Adipocyte (in vitro differentiated cells): ENCODE results near the gene NRXN3.

Experiments
- DNase-seq: peaks from one replicate; pipeline ENCODE4 v3.0.0-alpha.2; 2015; ENCODE audit warnings: low read depth
- H3K27me3 ChIP-seq: replicated peaks from 2 replicates; pipeline ENCODE4 v1.7.0; 2013; ENCODE audit warnings: mild to moderate bottlenecking, low read length, moderate library complexity; ENCODE audit not compliant: control insufficient read depth, insufficient read depth
- H3K36me3 ChIP-seq: 2 replicates; pipeline ENCODE4 v1.7.0; 2013; ENCODE audit warnings: low read length, mild to moderate bottlenecking, moderate library complexity; ENCODE audit not compliant: control insufficient read depth, insufficient read depth, severe bottlenecking
- H3K4me1 ChIP-seq: 2 replicates; pipeline ENCODE4 v1.7.0; 2013; ENCODE audit warnings: mild to moderate bottlenecking, low read length, moderate library complexity; ENCODE audit not compliant: control insufficient read depth, insufficient read depth
- H3K4me3 ChIP-seq: 2 replicates; pipeline ENCODE4 v1.7.0; 2013; ENCODE audit warnings: mild to moderate bottlenecking, low read length, moderate library complexity
- H3K9ac ChIP-seq: 2 replicates; pipeline ENCODE4 v1.7.0; 2013; ENCODE audit warnings: mild to moderate bottlenecking, low read length, moderate library complexity
- H3K9me3 ChIP-seq: 2 replicates; pipeline ENCODE4 v1.7.0; 2013; ENCODE audit warnings: mild to moderate bottlenecking, low read length, moderate library complexity; ENCODE audit not compliant: control insufficient read depth

The NRXN3 gene

DNA sequence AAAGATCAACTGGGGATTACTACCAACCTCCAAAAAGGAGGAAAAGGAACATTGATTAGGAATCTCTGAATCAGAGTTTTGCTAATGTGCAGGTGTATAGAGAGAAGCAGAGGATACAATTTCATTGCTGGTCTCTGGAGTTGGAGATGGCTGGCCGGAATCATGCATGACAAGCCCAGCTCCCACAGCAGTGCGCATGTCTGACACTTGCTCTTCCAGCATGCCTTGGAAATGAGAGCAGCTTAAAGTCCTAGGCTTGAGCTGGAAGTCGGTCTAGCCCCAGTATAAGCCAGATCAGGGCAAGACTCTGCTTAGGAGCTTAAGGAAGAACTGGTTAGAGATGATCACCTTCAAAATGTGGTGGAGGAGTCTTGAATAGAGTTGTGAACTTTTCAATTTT, 1298.3 kb downstream of the NRXN3 start:
- Histone ChIP-seq H3K4me3 (no peak overlapping the region), H3K9ac (no peak overlapping the region), H3K36me3 (no peaks in the 10 kb centered on the region), H3K4me1 (no peaks in the 10 kb centered on the region), H3K27me3 (no peaks in the 10 kb centered on the region), H3K9me3 (no peaks in the 10 kb centered on the region)
- no peak for DNase-seq

DNA sequence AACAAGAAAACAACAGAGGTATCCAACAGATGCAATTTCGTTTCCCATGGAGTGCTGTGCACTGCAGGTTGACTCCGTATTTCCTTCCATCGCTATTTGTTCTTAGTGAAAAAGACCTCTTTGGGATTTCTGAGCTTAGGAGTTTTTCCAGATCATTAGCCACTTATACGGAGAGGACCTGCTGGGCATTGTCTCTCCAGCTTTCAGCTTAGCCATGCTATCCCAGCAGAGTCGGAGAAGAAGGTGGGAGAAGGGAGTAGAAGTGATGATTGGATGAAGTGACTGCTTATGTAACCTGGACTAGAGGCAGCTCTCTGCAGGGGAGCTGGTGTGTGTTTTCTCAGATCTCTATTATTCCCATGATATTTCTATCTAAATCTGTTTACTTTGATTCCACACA, 1303.5 kb downstream of the NRXN3 start:
- Histone ChIP-seq H3K9me3 (no peaks in the 10 kb centered on the region), H3K4me1 (no peaks in the 10 kb centered on the region), H3K27me3 (no peaks in the 10 kb centered on the region), H3K36me3 (no peaks in the 10 kb centered on the region), H3K9ac (no peak overlapping the region), H3K4me3 (no peak overlapping the region)
- no peak for DNase-seq

DNA sequence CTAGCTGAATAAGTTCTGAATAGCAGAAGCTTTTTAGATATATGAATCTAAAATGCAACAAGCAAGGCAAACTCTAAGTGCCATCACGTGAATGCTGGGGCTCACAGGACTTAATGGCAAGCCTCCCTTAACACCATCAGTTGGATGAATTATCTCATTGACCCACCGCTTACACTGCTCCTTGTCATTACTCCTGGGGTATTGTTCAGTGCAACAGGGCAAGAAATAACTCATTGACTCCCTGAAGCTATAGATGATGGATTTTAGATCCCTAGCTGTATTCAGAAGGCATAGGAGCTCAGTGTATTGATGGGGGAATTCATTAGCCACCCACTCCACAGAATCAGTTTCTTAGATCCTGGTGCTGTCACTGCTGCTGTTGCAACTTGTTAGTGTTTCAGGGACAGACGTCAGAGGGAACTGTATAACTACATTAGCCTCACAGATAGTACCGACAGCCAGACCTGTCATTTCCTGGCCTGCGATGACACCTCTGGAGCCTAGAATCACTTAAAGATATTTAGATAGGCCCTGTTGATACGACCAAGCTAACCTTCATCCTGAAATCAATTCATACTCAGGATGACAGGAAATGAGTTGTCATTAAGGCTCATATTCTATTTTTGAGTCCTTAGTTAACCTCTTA, 1305.8 kb downstream of the NRXN3 start:
- Histone ChIP-seq H3K27me3 (no peaks in the 10 kb centered on the region), H3K4me3 (no peak overlapping the region), H3K9ac (no peak overlapping the region), H3K4me1 (no peaks in the 10 kb centered on the region), H3K36me3 (no peaks in the 10 kb centered on the region), H3K9me3 (no peaks in the 10 kb centered on the region)
- DNase-seq: no peak

DNA sequence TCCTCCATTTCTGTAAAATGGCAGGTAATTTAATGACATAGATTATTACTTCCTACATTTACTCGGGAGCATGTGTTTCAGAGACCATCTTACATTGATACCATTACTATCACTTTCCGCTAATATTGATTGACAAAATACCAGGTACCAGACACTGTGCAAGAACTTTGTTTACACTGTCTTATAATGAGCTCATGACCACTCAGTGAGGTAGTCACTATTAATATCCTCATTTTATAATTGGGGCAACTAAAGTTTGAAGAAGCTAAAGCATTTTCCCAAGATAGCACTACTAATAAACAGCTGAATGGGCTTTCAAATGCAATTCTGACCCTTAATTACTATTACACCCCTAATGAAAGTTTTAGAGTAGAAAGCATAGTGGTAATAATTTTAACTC, 1306.4 kb downstream of the NRXN3 start:
- Histone ChIP-seq H3K27me3 (no peaks in the 10 kb centered on the region), H3K4me1 (no peaks in the 10 kb centered on the region), H3K36me3 (no peaks in the 10 kb centered on the region), H3K4me3 (no peak overlapping the region), H3K9me3 (no peaks in the 10 kb centered on the region), H3K9ac (no peak overlapping the region)
- no peak for DNase-seq

DNA sequence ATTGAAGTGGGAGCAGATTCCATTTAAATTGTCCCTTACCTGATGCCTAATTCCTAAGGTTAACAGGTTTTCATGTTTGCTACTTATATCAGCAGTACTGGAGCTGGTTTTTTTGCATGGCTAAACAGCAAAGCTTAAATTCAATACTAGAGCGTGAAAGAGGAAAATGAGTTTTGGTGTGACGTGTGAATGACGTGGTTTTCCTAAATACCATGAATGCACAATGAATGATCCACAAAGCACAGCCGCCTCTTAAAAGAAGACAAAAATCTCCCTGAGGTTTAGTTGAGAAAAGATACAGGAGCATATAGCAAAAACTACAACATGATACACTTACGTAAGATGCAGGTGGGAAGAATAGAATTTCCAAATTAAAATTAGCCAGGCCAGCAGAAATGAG, 1310.0 kb downstream of the NRXN3 start:
- Histone ChIP-seq H3K27me3 (no peaks in the 10 kb centered on the region), H3K4me3 (no peak overlapping the region), H3K4me1 (no peaks in the 10 kb centered on the region), H3K9ac (no peak overlapping the region), H3K36me3 (no peaks in the 10 kb centered on the region), H3K9me3 (no peaks in the 10 kb centered on the region)
- no peak for DNase-seq

DNA sequence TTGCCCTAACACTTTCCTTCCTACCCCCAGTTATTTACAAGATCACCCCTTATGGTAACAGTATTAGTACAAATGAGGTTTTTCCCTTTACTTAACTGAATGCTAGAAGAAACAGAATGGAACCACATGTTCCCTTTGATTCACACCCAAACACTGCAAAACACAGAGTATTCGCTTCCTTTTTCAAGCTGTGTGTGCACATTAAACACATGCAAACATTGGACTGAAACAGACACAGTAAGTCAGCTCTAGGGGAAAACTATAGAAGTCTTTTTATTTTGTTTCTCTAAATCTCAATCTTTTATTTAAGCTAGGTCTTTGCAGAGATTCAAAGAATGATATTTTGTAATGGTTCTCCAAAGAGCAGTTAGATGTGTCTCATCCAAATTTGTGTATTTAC, 1312.7 kb downstream of the NRXN3 start:
- Histone ChIP-seq H3K4me3 (no peak overlapping the region), H3K36me3 (no peaks in the 10 kb centered on the region), H3K4me1 (no peaks in the 10 kb centered on the region), H3K9me3 (no peaks in the 10 kb centered on the region), H3K9ac (no peak overlapping the region), H3K27me3 (no peaks in the 10 kb centered on the region)
- no peak for DNase-seq

DNA sequence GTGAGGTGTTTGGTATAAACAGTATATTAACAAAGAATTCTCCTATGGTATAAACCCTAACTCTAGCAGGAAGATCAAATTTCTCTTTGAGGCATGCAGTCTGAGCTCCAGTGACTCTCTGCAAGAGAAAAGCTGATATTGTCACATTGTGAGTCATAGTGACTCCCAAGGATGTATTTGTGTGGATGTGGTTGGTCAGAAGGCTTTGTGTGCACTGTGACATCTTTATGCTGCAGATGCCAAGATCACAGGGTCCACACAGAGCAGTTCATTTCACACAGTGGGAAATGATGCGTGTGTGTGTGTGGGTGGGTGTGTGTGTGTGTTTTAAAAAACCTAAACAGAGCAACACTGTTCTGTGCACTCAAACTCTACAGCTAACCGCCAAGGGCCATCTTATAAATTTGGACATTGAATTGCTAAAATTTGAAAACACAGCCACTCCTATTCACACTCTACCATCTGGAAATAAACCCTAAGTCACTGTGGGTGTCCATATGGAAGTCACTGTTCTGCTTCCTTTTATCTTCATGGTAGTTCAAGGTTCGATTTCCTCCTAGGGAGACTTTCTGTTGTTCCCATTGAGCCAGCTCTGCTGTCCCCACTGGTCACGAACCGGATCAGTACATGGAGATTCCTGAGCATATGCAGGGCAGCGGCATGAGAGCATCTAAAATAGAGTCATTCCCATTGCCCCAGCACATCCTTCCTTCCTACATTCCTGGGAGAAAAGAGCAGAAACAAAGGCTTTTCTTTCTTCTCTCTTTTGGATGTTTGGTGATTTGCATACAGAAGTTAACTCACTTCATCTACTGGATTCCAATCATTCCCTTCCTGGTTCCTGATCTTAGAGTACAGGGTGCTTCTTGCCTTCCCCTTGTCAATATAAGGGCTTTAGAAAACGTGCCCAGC, 1313.6 kb downstream of the NRXN3 start:
- Histone ChIP-seq H3K4me1 (no peaks in the 10 kb centered on the region), H3K27me3 (no peaks in the 10 kb centered on the region), H3K9ac (no peak overlapping the region), H3K4me3 (no peak overlapping the region), H3K36me3 (no peaks in the 10 kb centered on the region), H3K9me3 (no peaks in the 10 kb centered on the region)
- no peak for DNase-seq

DNA sequence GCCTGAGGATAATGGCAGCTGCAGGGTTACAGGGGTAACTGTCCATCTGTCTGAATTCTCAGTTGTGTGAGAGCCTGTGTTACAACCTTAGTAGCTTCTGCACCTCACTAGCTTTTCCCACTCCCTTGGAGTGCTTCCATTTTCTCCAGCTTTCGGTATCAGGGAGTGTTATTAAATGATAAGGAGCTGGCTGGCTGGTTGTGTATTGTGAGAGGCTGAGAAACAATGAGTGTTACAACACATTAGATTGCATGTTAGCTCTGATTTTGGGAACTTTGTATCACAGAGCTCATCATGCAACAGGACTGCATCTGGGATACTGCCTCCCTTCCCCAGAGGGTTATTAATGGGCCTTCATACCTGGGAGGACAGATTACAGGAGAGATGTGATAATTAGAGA, 1317.5 kb downstream of the NRXN3 start:
- Histone ChIP-seq H3K9me3 (no peaks in the 10 kb centered on the region), H3K27me3 (no peaks in the 10 kb centered on the region), H3K9ac (no peak overlapping the region), H3K4me1 (no peaks in the 10 kb centered on the region), H3K36me3 (no peaks in the 10 kb centered on the region), H3K4me3 (no peak overlapping the region)
- no peak for DNase-seq

DNA sequence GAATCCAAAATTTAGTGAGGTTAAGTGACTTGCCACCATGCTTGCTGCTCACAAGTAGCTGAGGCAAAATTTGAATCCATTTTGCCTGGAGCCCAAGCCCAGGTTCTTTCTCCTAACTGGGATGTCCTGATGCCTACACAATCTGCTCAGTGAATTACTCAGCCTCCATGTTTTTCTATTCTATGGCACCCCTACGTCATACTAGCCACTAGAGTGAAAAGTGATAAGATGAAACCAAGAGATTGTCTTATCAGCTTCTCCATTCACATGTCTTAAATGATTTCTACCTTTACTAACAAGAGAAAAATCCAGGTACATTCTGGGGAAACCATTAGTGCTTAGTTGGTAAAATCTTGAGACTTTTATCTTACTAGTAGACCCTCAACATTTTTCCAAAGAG, 1321.0 kb downstream of the NRXN3 start:
- Histone ChIP-seq H3K27me3 (no peaks in the 10 kb centered on the region), H3K9ac (no peak overlapping the region), H3K4me3 (no peak overlapping the region), H3K36me3 (no peaks in the 10 kb centered on the region), H3K4me1 (no peaks in the 10 kb centered on the region), H3K9me3 (no peaks in the 10 kb centered on the region)
- no peak for DNase-seq

DNA sequence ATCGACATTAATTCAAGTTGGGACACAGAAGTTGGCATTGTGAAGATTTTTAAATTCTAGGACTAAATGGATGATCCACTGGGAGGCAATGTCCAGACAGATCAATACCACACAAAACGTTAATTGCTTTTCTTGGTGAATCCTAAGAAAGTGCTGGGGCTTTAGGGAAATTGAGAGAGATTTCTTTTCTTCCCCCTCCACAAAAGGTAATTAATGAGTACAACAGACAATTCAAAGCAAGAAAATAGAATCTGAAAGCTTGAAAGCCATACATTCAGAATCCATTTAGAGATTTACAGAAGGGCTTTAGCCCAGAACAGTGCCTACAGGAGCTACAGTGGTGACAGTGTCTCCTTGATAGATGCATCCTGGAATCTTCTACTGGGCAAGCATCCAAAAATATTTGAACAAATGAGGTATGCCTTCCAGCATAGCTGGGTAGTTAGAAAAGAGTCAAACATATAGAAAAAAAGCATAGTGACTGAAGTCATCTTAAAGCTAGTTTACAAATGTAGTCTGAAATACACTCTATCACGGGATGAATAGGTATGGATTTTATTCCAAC, 1323.0 kb downstream of the NRXN3 start:
- Histone ChIP-seq H3K9ac (no peak overlapping the region), H3K4me3 (no peak overlapping the region), H3K27me3 (no peaks in the 10 kb centered on the region), H3K4me1 (no peaks in the 10 kb centered on the region), H3K36me3 (no peaks in the 10 kb centered on the region), H3K9me3 (no peaks in the 10 kb centered on the region)
- DNase-seq: no peak

DNA sequence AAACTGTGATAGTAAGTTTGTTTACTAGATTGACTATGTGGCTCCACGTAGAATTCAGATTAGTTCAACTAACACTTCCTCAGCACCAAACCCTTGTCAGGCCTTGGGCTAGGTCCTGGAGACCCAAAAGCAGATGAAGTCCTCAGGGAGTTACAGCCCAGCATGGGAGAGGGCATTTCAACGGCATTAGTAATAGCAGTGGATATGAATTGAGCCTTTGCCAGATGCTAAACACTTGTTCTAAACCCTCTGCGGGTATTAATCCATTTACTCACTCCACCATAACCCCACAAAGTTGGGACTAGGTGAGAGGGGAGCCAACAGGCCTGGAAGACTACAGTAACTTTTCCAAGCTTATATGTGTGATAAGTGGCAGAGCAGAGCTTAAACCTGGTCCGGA, 1326.5 kb downstream of the NRXN3 start:
- Histone ChIP-seq H3K9ac (no peak overlapping the region), H3K36me3 (no peaks in the 10 kb centered on the region), H3K27me3 (no peaks in the 10 kb centered on the region), H3K4me3 (no peak overlapping the region), H3K4me1 (no peaks in the 10 kb centered on the region), H3K9me3 (no peaks in the 10 kb centered on the region)
- no peak for DNase-seq
